Measurements from ENCODE around the gene SPPL2A.

- TF ChIP-seq CTCF (IDR thresholded peaks at IDR 0.05; ENCODE audit: low read length) (no peak), EZH2 (IDR thresholded peaks at IDR 0.05; ENCODE audit: borderline replicate concordance, low read length) (no peak)
Observed at GRCh38 chr15:50753463-50753862, 12.0 kb downstream of the SPPL2A start.

Data from OCI-LY1 (cell line).